NCI-H524 (cell line): ENCODE measurements around the gene CYBB.
A peak's percentile ranks its signal among the peaks of the same experiment; 100 is the strongest.
"Not testable (repeated sequence)": the region's sequence is repeated elsewhere in the genome, so short reads cannot be mapped to it uniquely, and the experiment has no call there.

Experiments used
- DNase-seq, 2 experiments: peaks; one replicate each; lab custom pipeline; 2025; lab: John Stamatoyannopoulos, UW

Gene CYBB

GRCh38 chrX:37779857-37780256, at the start of gene CYBB:
CYBB (plus strand) TSS chrX:37780059; CDS start chrX:37780078, 19 bp downstream.
- no peak for DNase-seq

DNA sequence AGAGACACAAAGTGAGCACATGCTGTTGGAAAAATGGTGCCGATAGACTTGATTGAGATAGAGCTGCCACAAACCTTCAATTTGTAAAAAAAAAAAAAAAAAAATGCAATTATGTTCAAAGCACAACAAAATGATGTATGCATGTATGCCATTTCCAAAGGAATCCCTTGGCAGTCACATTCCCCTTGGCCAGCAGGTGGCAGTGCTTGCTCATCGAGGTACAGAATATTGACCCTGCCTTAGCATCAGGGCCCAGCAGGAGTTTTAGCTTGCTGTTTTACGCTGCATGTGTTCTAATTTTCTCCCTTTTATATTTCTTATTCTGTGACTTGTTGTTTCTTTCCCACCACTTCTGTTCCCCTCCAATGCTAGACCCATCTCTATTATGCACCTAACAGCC, 34.5 kb upstream of the CYBB start:
- DNase-seq = peak; percentile 26 to 64

DNA sequence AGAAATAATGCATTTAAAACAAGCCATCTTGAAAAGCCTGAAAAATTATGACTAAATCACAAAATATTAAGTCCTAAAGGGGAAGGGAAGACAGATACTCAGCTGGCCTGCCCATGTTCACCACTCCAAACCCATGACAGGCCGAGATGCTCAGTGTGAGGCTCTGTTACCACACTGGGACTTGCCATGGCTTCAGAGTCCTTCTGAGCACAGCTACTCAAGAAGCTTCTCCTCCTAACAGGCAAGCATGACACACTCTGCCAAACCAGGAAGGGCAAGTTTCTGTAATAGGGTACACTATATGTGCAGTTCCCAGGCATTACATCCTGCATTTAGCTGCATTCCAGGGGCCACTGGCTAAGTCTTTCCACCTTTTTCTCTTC, 34.0 kb upstream of the CYBB start:
- DNase-seq = no peak

GRCh38 chrX:37746218-37746941, 33.5 kb upstream of the CYBB start:
- DNase-seq = no peak

- DNase-seq = no peak
Measured at GRCh38 chrX:37746951-37747350, 32.9 kb upstream of the CYBB start.

DNA sequence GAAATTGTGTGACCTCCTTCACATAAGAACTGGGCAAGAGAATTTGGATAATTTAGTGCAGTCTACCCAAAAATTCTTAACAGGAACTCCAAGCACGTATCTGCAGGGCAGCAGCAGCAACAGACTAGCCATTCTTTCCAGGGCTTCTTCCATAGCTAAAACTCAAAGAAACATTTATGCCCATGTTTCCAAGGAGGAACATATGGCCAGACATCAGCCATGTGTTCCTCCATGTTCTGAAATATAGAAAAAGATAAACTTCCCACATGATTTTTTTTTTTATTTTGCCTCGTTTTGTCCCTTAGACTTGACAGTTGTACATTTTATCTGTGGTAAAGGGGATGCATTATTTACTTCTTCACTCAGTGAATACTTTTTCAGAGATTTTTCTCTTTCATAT, 27.6 kb upstream of the CYBB start:
- no peak for DNase-seq

DNA sequence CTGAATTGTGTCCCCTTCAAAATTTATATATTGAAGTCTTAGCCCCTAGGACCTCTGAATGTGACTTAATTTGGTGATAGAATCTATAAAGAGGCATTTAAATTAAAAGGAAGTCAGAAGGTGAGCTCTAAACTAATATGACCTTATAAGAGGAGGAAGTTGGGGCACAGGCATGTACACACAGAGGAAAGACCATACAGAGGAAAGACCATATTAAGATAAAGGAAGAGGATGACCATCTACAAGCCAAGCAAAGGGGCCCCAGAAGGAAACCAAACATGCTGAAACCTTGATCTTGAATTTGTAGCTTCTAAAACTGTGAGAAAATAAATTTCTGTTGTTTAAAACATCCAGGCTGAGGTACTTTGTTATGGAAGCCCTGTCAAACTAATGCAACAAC, 26.9 kb upstream of the CYBB start:
- no peak for DNase-seq

DNA sequence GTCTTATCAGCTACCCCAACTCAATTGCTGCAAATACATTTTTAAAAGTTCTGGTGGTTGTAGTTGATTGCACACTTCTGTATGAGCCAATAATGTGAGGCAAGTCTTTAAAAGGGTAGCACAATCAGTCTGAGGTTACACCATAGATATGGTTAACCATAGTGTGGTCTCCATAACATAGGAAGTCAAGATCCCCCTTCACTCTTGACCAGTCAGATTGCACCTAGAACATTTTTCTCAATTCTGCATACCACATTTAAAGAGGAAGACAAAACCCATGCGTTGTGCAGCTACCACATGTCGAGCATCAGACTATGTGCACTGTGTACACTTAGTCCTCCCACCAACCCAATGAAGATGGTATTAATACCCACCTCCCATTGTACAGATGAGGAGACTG, 26.5 kb upstream of the CYBB start:
- no peak for DNase-seq

DNA sequence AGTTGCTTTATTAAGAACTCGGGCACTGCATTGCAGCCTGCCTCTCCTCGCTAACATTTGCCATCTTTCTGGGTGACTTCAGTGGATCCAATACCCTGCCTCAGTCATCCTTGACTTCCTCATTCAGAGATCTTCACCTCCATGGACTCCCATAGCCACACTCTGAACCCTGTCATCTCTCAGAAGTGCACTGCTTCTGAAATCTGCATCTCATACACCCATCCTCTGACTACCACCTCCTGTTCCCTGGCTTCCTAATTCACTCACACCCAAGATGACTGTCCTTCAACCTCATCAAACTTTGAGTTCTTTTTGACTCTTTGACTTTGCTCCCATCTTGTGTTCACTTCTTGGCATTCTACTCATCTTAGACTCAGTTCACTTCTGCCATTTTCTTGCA, 25.3 kb upstream of the CYBB start:
- DNase-seq = no peak

- DNase-seq = no peak
Measured at GRCh38 chrX:37755025-37755424, 24.8 kb upstream of the CYBB start.

DNA sequence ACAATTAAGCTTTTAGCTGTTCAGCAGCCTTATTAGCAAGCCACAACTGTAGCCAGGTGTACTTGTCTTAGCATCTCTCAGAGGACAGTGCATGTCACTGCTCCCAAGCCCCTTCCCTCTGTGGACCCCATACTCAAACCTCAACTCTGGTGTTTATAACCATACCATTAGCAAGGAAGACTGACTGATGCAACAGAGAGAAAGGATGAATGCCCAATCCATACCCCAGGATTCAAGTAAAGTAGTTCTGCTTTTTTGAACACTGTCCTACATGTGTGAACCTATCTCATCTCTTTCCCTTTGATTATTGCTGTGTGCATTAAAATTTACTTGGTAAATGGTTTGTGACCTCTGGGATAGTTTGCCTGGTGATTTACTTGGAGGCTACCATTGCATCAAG, 22.8 kb upstream of the CYBB start:
- no peak for DNase-seq

DNA sequence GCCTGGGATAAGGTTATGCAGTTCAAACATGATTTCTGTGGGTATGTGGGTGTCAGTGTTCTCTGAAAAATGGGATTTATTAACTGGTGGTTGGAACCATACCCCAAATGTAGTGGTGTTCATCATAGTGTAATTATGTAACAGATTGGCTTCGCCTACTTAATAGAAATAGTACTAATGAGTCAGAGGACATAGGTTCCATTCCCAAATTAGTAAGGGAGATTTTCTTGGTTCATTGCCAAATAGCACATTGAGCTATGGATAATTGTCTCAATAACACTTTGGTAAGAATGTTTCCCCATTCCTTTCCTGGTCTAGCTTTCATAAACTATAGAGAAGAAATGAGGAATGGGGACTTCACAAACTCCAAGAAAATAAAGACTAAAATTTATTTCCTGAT, 20.5 kb upstream of the CYBB start:
- no peak for DNase-seq

DNA sequence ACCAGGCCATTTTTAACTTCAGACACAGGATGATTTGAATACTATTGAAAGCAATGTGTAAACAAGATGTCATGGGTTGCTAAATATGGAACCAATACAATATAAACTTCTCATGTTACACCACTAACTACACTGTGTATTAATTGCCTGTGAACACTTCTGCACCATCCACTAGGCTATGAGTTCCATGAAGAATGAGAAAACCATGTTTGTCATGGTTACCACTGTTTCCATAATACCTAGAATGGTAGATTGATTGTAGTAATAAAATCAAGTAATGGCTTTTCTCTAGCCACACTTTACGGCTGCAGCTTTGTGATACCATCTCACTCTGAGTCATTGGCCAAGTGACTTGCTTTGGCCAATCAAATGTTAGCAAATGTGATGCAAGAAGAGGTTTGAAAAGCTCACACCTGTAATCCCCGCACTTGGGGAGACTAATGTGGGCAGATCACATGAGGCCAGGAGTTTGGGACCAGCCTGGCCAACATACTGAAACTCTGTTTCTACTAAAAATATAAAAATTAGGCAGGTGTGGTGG, 19.9 kb upstream of the CYBB start:
- DNase-seq = no peak

DNA sequence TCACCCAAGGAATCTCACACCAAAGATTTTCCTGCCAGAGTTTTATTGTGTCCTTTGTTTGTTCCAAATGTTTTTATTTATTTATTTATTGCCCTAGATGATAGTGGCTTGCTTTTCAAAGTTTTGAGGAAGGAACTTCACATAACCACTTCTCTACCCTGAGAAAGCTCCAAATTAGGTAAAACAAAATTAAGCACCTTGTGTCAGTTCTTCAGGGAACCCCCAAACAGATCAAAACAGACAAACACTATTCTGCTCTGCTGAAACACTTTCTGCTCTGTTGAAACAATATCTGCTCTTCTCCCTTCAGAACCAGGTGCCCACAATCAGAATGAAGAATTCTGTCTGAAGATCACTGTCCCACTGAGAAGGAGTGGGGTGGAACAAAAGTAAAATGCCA, 16.5 kb upstream of the CYBB start:
- no peak for DNase-seq

DNA sequence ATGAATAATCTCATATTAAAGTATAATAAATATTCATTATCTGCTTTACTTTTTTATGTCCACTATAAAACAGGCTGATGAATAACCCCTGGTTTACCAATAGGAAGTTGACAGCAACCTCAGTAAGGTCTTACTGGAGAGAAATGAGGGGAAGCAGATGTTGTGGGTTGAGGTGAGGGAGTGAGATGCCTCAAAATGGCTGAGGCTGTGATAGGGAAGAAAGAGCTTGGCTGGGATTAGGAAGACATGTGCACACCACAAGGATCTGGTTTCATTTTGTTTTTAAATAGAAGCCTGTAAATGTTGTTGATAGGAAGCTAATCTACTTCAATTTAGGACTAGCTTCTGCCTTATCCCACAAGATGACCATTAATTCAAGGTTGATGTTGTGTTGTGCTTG, 14.4 kb upstream of the CYBB start:
- peak in 1 of 2 experiments; percentile 25 for DNase-seq

GRCh38 chrX:37767430-37767829, 12.4 kb upstream of the CYBB start:
- DNase-seq = no peak

DNA sequence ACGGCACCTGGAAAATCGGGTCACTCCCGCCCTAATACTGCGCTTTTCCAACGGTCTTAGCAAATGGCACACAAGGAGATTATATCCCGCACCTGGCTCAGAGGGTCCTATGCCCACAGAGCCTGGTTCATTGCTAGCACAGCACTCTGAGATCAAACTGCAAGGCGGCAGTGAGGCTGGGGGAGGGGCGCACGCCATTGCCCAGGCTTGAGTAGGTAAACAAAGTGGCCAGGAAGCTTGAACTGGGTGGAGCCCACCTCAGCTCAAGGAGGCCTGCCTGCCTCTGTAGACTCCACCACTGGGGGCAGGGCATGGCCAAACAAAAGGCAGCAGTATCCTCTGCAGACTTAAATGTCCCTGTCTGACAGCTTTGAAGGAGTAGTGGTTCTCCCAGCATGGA, 11.0 kb upstream of the CYBB start:
- DNase-seq = not testable (repeated sequence)

DNA sequence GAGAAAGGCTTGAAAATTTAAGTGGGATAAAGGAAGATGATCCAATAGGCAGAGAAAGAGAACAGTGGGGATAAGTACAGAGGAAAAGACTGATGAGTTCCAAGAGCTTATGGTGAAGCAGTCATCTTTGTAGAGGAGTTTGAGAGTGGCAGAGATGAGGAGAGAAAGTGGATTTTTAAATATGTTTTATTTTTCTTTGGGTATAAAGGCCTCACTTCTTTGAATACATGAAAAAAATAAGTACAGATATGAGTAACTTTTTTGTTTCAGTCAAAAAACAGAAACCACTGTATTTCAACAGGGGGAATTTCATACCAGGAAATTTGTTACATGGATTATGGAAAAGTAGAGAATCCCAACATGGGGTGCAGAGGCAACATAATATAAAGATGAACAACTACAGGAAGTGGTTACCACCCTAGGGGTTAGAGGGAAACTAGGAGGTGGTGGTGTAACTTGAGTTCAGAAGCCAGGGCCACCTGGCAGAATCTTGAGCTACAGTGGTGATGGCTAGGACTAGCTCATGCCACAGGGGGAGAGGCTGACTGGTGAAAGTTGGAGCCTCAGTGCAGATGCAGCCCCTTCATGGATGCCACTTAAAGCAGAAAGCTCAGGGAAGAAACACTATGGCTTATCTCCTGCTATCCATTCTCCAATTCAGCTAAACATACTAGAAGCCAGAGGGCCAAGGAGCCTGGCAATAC, 3.4 kb upstream of the CYBB start:
- DNase-seq = no peak

DNA sequence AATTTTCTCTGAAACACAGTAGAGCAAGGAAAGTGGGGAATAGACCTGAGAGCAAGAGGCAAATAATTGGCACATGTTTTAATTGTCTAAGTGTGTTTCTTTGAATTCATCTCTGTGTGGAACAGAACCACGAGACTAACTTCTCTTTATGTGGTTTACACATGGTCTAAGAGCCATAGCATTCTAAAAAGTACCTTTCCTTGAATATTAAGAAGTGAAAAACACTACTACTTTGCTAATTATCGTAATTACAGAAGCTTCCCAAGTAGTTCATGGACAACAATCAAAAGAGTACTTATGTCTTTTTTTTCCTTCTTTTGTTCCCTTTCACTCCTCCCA, 2.9 kb upstream of the CYBB start:
- DNase-seq = no peak

DNA sequence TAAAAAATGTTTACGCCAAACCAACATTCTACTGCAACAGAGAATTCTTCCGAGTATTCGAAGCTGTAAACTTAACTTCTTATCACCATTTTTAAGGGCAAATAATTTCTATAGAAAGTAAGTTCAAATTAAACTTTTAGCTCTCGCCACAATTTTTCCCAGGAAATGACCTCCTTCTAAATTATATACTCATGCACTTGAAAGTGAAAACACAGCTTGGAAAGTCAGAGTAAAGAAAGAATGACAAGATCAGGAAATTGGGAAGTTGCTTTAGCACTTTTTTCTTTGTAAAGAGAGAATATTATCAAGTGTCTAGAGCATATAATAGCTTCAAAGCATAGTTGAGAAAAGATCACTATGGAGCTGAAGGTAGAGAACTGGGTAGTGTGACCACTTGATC, 1.2 kb downstream of the CYBB start:
- no peak for DNase-seq

GRCh38 chrX:37781814-37782213, 2.0 kb downstream of the CYBB start:
- DNase-seq = no peak

GRCh38 chrX:37782359-37782758, 2.5 kb downstream of the CYBB start:
- no peak for DNase-seq

DNA sequence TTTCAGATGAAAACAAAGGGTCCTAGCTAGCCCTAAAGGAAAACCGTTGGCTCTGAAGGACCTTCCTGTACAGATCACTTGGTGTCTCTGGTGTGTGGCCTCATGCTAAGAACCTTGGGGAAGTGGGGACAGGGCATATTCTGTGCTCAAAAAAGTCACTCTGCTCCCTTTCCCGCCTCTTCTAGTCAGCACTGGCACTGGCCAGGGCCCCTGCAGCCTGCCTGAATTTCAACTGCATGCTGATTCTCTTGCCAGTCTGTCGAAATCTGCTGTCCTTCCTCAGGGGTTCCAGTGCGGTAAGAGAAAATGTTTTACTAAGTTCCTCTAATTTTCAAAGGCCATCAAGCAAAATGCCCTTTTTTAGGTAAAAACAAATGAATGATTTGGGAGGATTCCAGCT, 3.4 kb downstream of the CYBB start:
- DNase-seq = no peak

DNA sequence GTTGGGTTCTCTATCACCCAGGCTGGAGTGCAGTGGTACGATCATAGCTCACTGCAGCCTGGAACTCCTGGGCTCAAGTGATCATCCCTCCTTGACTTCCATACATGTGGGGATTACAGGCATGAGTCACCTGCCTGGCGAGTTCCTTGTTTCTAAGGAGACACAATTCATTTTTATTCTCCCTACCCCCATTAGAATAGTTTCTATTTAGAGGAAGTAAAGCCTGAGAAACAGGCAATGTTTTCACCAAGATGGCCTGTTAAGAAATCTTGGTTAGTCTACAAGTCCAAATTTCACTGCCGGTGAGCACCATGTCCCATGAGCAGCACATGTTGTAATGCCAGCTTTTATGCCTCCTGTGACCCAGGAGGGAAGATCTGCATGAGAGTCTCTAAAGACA, 5.7 kb downstream of the CYBB start:
- DNase-seq = no peak
